ENCODE data around the gene BCL11B.

BCL11B gene

GRCh38 chr14:99147366-99147740 is 124.6 kb downstream of the BCL11B start:
- H3K27ac Mint-ChIP-seq: no peak overlapping the region
- H3K36me3 Mint-ChIP-seq (ENCODE audit: low read depth): no peaks in the 10 kb centered on the region
- peaks cover 16% of the 10 kb centered on the region for H3K27me3 Mint-ChIP-seq (ENCODE audit: low read depth)
- H3K4me3 Mint-ChIP-seq: no peak overlapping the region
- H3K4me1 Mint-ChIP-seq (ENCODE audit: low read depth): peaks cover 6% of the 10 kb centered on the region
- DNase-seq (ENCODE audit: low spot score): no peak
- no peaks in the 10 kb centered on the region for H3K9me3 Mint-ChIP-seq

GRCh38 chr14:99146616-99147365 is 125.2 kb downstream of the BCL11B start:
- DNase-seq (ENCODE audit: low spot score): no peak
- H3K4me3 Mint-ChIP-seq: no peak overlapping the region
- peaks cover 12% of the 10 kb centered on the region for H3K27me3 Mint-ChIP-seq (ENCODE audit: low read depth)
- H3K36me3 Mint-ChIP-seq (ENCODE audit: low read depth): no peaks in the 10 kb centered on the region
- no peak overlapping the region for H3K27ac Mint-ChIP-seq
- H3K4me1 Mint-ChIP-seq (ENCODE audit: low read depth): peaks cover 6% of the 10 kb centered on the region
- H3K9me3 Mint-ChIP-seq: no peaks in the 10 kb centered on the region

- no peaks in the 10 kb centered on the region for H3K9me3 Mint-ChIP-seq
- no peak overlapping the region for H3K27ac Mint-ChIP-seq
- H3K36me3 Mint-ChIP-seq (ENCODE audit: low read depth): no peaks in the 10 kb centered on the region
- peaks cover 6% of the 10 kb centered on the region for H3K4me1 Mint-ChIP-seq (ENCODE audit: low read depth)
- no peak overlapping the region for H3K4me3 Mint-ChIP-seq
- H3K27me3 Mint-ChIP-seq (ENCODE audit: low read depth): peaks cover 5% of the 10 kb centered on the region
- DNase-seq (ENCODE audit: low spot score): no peak
Measured at GRCh38 chr14:99145307-99145706, 126.7 kb downstream of the BCL11B start.

- H3K27ac Mint-ChIP-seq: no peak overlapping the region
- no peak overlapping the region for H3K4me3 Mint-ChIP-seq
- no peaks in the 10 kb centered on the region for H3K36me3 Mint-ChIP-seq (ENCODE audit: low read depth)
- no peaks in the 10 kb centered on the region for H3K9me3 Mint-ChIP-seq
- peaks cover 6% of the 10 kb centered on the region for H3K4me1 Mint-ChIP-seq (ENCODE audit: low read depth)
- peaks cover 1% of the 10 kb centered on the region for H3K27me3 Mint-ChIP-seq (ENCODE audit: low read depth)
- DNase-seq (ENCODE audit: low spot score): no peak
Measured at GRCh38 chr14:99143793-99144192, 128.2 kb downstream of the BCL11B start.

GRCh38 chr14:99143126-99143525 is 128.9 kb downstream of the BCL11B start:
- Mint-ChIP-seq H3K27me3 (ENCODE audit: low read depth) (no peaks in the 10 kb centered on the region), H3K4me1 (ENCODE audit: low read depth) (peaks cover 6% of the 10 kb centered on the region), H3K36me3 (ENCODE audit: low read depth) (no peaks in the 10 kb centered on the region), H3K27ac (no peak overlapping the region), H3K4me3 (no peak overlapping the region), H3K9me3 (no peaks in the 10 kb centered on the region)
- no peak for DNase-seq (ENCODE audit: low spot score)

GRCh38 chr14:99141236-99141635 is 130.8 kb downstream of the BCL11B start:
- no peaks in the 10 kb centered on the region for H3K9me3 Mint-ChIP-seq
- H3K4me1 Mint-ChIP-seq (ENCODE audit: low read depth): peaks cover 6% of the 10 kb centered on the region
- H3K27me3 Mint-ChIP-seq (ENCODE audit: low read depth): no peaks in the 10 kb centered on the region
- no peak for DNase-seq (ENCODE audit: low spot score)
- H3K36me3 Mint-ChIP-seq (ENCODE audit: low read depth): no peaks in the 10 kb centered on the region
- H3K4me3 Mint-ChIP-seq: no peak overlapping the region
- H3K27ac Mint-ChIP-seq: no peak overlapping the region

- H3K9me3 Mint-ChIP-seq: no peaks in the 10 kb centered on the region
- no peak for DNase-seq (ENCODE audit: low spot score)
- no peak overlapping the region for H3K27ac Mint-ChIP-seq
- peaks cover 4% of the 10 kb centered on the region for H3K4me1 Mint-ChIP-seq (ENCODE audit: low read depth)
- no peaks in the 10 kb centered on the region for H3K36me3 Mint-ChIP-seq (ENCODE audit: low read depth)
- H3K27me3 Mint-ChIP-seq (ENCODE audit: low read depth): no peaks in the 10 kb centered on the region
- H3K4me3 Mint-ChIP-seq: no peak overlapping the region
Measured at GRCh38 chr14:99138999-99139865, 132.8 kb downstream of the BCL11B start.

- H3K4me3 Mint-ChIP-seq: no peak overlapping the region
- H3K9me3 Mint-ChIP-seq: no peaks in the 10 kb centered on the region
- H3K27ac Mint-ChIP-seq: peak overlapping the region; percentile 49
- H3K36me3 Mint-ChIP-seq (ENCODE audit: low read depth): no peaks in the 10 kb centered on the region
- no peaks in the 10 kb centered on the region for H3K4me1 Mint-ChIP-seq (ENCODE audit: low read depth)
- DNase-seq (ENCODE audit: low spot score): no peak
- no peaks in the 10 kb centered on the region for H3K27me3 Mint-ChIP-seq (ENCODE audit: low read depth)
Measured at GRCh38 chr14:99137913-99138571, 134.0 kb downstream of the BCL11B start.

- no peaks in the 10 kb centered on the region for H3K9me3 Mint-ChIP-seq
- H3K4me1 Mint-ChIP-seq (ENCODE audit: low read depth): no peaks in the 10 kb centered on the region
- no peak for DNase-seq (ENCODE audit: low spot score)
- H3K27ac Mint-ChIP-seq: no peak overlapping the region
- no peaks in the 10 kb centered on the region for H3K36me3 Mint-ChIP-seq (ENCODE audit: low read depth)
- H3K27me3 Mint-ChIP-seq (ENCODE audit: low read depth): no peaks in the 10 kb centered on the region
- no peak overlapping the region for H3K4me3 Mint-ChIP-seq
Measured at GRCh38 chr14:99137001-99137700, 134.8 kb downstream of the BCL11B start.

- Mint-ChIP-seq H3K36me3 (ENCODE audit: low read depth) (no peaks in the 10 kb centered on the region), H3K27ac (no peak overlapping the region), H3K9me3 (no peaks in the 10 kb centered on the region), H3K4me3 (no peak overlapping the region), H3K27me3 (ENCODE audit: low read depth) (no peaks in the 10 kb centered on the region), H3K4me1 (ENCODE audit: low read depth) (no peaks in the 10 kb centered on the region)
- DNase-seq (ENCODE audit: low spot score): no peak
Measured at GRCh38 chr14:99136401-99136800, 135.6 kb downstream of the BCL11B start.

- no peak for DNase-seq (ENCODE audit: low spot score)
Measured at GRCh38 chr14:99136047-99136400, 136.0 kb downstream of the BCL11B start.

GRCh38 chr14:99134516-99135046 is 137.4 kb downstream of the BCL11B start:
- H3K4me1 Mint-ChIP-seq (ENCODE audit: low read depth): peaks cover 2% of the 10 kb centered on the region
- H3K9me3 Mint-ChIP-seq: no peaks in the 10 kb centered on the region
- no peaks in the 10 kb centered on the region for H3K36me3 Mint-ChIP-seq (ENCODE audit: low read depth)
- H3K27me3 Mint-ChIP-seq (ENCODE audit: low read depth): no peaks in the 10 kb centered on the region
- no peak overlapping the region for H3K4me3 Mint-ChIP-seq
- DNase-seq (ENCODE audit: low spot score): no peak
- no peak overlapping the region for H3K27ac Mint-ChIP-seq

More at GRCh38 chr14:99136047-99136400, 136.0 kb downstream of the BCL11B start:
- no peak overlapping the region for H3K27ac Mint-ChIP-seq
- H3K27me3 Mint-ChIP-seq (ENCODE audit: low read depth): no peaks in the 10 kb centered on the region
- H3K9me3 Mint-ChIP-seq: no peaks in the 10 kb centered on the region
- H3K4me3 Mint-ChIP-seq: no peak overlapping the region
- no peaks in the 10 kb centered on the region for H3K4me1 Mint-ChIP-seq (ENCODE audit: low read depth)
- no peaks in the 10 kb centered on the region for H3K36me3 Mint-ChIP-seq (ENCODE audit: low read depth)

- no peaks in the 10 kb centered on the region for H3K36me3 Mint-ChIP-seq (ENCODE audit: low read depth)
- no peak overlapping the region for H3K4me3 Mint-ChIP-seq
- peaks cover 6% of the 10 kb centered on the region for H3K4me1 Mint-ChIP-seq (ENCODE audit: low read depth)
- no peaks in the 10 kb centered on the region for H3K27me3 Mint-ChIP-seq (ENCODE audit: low read depth)
- H3K27ac Mint-ChIP-seq: no peak overlapping the region
- no peak for DNase-seq (ENCODE audit: low spot score)
- no peaks in the 10 kb centered on the region for H3K9me3 Mint-ChIP-seq
Measured at GRCh38 chr14:99133636-99134515, 138.1 kb downstream of the BCL11B start.

All from T-helper 2 cell treated with Interferon-gamma antibody and Interleukin-4, amounts not matched to agents 5 μg/mL and 100 μg/mL, for 36 hours (primary cell).